ENCODE measurements around the gene OTUB2. TPM values are rescaled to one million over a fixed set of nuclear protein-coding genes. Genes with fewer than 3 reads are reported as not detected.

The OTUB2 gene
- total RNA-seq, 4 donors from 2014 or later = 2.1 to 10.3 (median 7.4) TPM

- intact Hi-C loops (cut with DNase I) = no loop called here
- H3K27ac ChIP-seq = no peak overlapping the region
- DNase-seq = no peak
- H3K36me3 ChIP-seq = no peaks in the 10 kb centered on the region
- H3K4me3 ChIP-seq = no peak overlapping the region
- no peak for TF ChIP-seq POLR2A (IDR thresholded peaks at IDR 0.05)
- TF ChIP-seq, protein P1, sequence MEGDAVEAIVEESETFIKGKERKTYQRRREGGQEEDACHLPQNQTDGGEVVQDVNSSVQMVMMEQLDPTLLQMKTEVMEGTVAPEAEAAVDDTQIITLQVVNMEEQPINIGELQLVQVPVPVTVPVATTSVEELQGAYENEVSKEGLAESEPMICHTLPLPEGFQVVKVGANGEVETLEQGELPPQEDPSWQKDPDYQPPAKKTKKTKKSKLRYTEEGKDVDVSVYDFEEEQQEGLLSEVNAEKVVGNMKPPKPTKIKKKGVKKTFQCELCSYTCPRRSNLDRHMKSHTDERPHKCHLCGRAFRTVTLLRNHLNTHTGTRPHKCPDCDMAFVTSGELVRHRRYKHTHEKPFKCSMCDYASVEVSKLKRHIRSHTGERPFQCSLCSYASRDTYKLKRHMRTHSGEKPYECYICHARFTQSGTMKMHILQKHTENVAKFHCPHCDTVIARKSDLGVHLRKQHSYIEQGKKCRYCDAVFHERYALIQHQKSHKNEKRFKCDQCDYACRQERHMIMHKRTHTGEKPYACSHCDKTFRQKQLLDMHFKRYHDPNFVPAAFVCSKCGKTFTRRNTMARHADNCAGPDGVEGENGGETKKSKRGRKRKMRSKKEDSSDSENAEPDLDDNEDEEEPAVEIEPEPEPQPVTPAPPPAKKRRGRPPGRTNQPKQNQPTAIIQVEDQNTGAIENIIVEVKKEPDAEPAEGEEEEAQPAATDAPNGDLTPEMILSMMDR (IDR thresholded peaks at IDR 0.05) = no peak
- WGBS, 2 donors = 74 to 77% methylated on average over 2 of the region's 3 CpGs
- peaks cover 0 to 43% (median 15%) of the 10 kb centered on the region in 3 donors for H3K4me1 ChIP-seq
- peaks cover 0 to 11% (median 0%) of the 10 kb centered on the region in 4 donors for H3K27me3 ChIP-seq
- H3K9me3 ChIP-seq = no peaks in the 10 kb centered on the region
Observed at GRCh38 chr14:93984070-93984469, 42.1 kb upstream of the OTUB2 start.

- 34 to 44% methylated on average over 4 to 5 of the region's 7 CpGs for WGBS, 2 donors
- DNase-seq = no peak
- Histone ChIP-seq H3K36me3 (no peaks in the 10 kb centered on the region), H3K4me1 (peaks cover 0 to 43% (median 15%) of the 10 kb centered on the region in 3 donors), H3K27ac (peak overlapping the region in 1 of 4 donors; percentile 0), H3K4me3 (no peak overlapping the region), H3K9me3 (no peaks in the 10 kb centered on the region), H3K27me3 (peaks cover 0 to 11% (median 0%) of the 10 kb centered on the region in 4 donors)
- TF ChIP-seq POLR2A (IDR thresholded peaks at IDR 0.05) = no peak
- TF ChIP-seq, protein P1 (IDR thresholded peaks at IDR 0.05) = peak in 4 of 6 experiments; percentile 15 to 40 (median 28)
- intact Hi-C loops (cut with DNase I) = no loop called here
Observed at GRCh38 chr14:93984987-93985410, 41.1 kb upstream of the OTUB2 start.

- H3K27me3 ChIP-seq = peaks cover 0 to 11% (median 0%) of the 10 kb centered on the region in 4 donors
- H3K9me3 ChIP-seq = no peaks in the 10 kb centered on the region
- H3K4me3 ChIP-seq = no peak overlapping the region
- H3K27ac ChIP-seq = peak overlapping the region in 1 of 4 donors; percentile 14
- H3K36me3 ChIP-seq = no peaks in the 10 kb centered on the region
- H3K4me1 ChIP-seq = peaks cover 0 to 26% (median 9%) of the 10 kb centered on the region in 3 donors
- TF ChIP-seq, protein P1 (IDR thresholded peaks at IDR 0.05) = no peak
- no peak for TF ChIP-seq POLR2A (IDR thresholded peaks at IDR 0.05)
- WGBS, 2 donors = 43 to 71% methylated on average over 1 to 4 of the region's 9 CpGs
- DNase-seq = no peak
- intact Hi-C loops (cut with DNase I) = no loop called here
Observed at GRCh38 chr14:93986955-93987354, 39.2 kb upstream of the OTUB2 start.

DNA sequence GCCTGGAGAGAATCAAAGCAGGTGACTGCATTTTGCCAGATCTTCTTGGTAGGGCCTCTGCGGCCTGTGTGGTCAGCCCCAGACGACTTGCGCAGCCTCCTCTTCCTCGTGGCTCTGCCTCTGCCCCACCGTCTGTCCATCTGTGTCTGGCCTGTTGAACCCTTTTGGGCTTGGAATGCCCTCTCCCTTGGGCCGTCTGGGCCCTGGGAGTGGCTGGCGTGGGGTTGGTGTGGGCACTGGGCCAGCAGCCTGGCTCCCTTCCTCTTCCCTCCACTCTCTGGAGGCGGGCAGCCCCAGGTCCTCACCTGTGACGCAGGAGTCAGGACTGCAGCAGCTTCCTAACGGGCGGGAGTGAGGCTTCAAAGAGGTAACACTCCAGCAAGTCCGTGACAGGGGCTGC, 38.8 kb upstream of the OTUB2 start:
- WGBS, 2 donors = 32 to 69% methylated on average over 3 to 5 of the region's 12 CpGs
- TF ChIP-seq POLR2A (IDR thresholded peaks at IDR 0.05) = no peak
- TF ChIP-seq, protein P1 (IDR thresholded peaks at IDR 0.05) = no peak
- Histone ChIP-seq H3K36me3 (no peaks in the 10 kb centered on the region), H3K4me1 (peaks cover 0 to 22% (median 9%) of the 10 kb centered on the region in 3 donors), H3K9me3 (no peaks in the 10 kb centered on the region), H3K27ac (peak overlapping the region in 1 of 4 donors; percentile 14), H3K27me3 (peaks cover 0 to 11% (median 0%) of the 10 kb centered on the region in 4 donors), H3K4me3 (no peak overlapping the region)
- intact Hi-C loops (cut with DNase I) = no loop called here
- DNase-seq = no peak

- 40% methylated on average over 1 of the region's 3 CpGs for WGBS, 2 donors
- H3K4me1 ChIP-seq = peaks cover 0 to 19% (median 9%) of the 10 kb centered on the region in 3 donors
- peaks cover 0 to 11% (median 0%) of the 10 kb centered on the region in 4 donors for H3K27me3 ChIP-seq
- H3K4me3 ChIP-seq = no peak overlapping the region
- DNase-seq = no peak
- H3K27ac ChIP-seq = no peak overlapping the region
- intact Hi-C loops (cut with DNase I) = no loop called here
- H3K9me3 ChIP-seq = no peaks in the 10 kb centered on the region
- no peak for TF ChIP-seq POLR2A (IDR thresholded peaks at IDR 0.05)
- TF ChIP-seq, protein P1 (IDR thresholded peaks at IDR 0.05) = no peak
- H3K36me3 ChIP-seq = no peaks in the 10 kb centered on the region
Observed at GRCh38 chr14:93987815-93988476, 38.2 kb upstream of the OTUB2 start.

All from esophagus squamous epithelium (tissue), 5 donors.